ENCODE measurements around the gene HACD4.
A peak's percentile ranks its signal among the peaks of the same experiment; 100 is the strongest.
"Not testable (repeated sequence)": the region's sequence is repeated elsewhere in the genome, so short reads cannot be mapped to it uniquely, and the experiment has no call there.

Gene HACD4

DNA sequence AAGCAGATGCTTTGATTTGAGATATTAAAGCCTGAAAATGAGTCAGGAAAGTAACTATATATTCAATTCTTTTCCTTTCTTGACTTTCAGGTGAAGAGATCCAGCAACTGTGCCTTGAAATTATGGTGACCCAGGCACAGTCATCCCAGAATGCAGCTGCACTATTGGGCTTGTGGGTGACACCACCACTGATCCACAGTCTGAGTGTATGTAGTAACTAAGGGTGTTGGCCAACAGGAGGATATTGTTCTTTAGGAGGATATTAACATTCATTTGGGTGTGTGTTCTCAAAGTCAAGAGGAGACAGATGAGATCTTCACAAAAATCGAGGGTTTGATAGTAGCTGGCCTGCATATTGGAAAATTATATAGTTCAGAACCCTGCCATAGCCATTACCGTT, 53.2 kb downstream of the HACD4 start:
- H3K4me1 ChIP-seq (ENCODE audit: insufficient read depth, low read length, severe bottlenecking), result peaks cover 38% of the 10 kb centered on the region
- peaks cover 7% of the 10 kb centered on the region; the same call in 1 of the 2 replicates for H3K9me3 ChIP-seq (ENCODE audit: low read length)

DNA sequence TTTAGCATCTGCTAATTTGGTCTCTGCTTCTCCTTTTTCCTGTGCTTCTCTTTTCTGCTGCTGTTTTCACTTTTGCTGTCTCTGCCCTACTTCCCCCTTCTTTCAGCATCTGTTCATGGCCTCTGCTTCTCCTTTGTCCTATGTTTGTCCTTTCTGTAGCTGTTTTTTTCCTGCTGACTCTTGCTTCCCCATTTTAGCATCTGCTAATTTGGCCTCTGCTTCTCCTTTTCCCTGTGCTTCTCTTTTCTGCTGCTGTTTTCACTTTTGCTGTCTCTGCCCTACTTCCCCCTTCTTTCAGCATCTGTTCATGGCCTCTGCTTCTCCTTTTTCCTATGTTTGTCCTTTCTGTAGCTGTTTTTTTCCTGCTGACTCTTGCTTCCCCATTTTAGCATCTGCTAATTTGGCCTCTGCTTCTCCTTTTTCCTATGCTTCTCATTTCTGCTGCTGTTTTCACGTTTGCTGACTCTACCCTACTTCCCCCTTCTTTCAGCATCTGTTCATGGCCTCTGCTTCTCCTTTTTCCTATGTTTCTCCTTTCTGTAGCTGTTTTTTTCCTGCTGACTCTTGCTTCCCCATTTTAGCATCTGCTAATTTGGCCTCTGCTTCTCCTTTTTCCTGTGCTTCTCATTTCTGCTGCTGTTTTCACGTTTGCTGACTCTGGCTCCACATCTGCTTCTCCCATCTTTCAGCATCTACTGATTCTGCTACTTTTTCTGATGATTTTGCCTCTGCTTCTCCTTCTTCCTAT, 57.1 kb downstream of the HACD4 start:
- peaks cover 13% of the 10 kb centered on the region for H3K9me3 ChIP-seq (ENCODE audit: low read length)
- not testable (repeated sequence) for H3K27me3 ChIP-seq (ENCODE audit: insufficient read depth, low read length); H3F3A ChIP-seq (ENCODE audit: insufficient read depth, low read length); H3K79me2 ChIP-seq (ENCODE audit: insufficient read depth, low read length); H3K36me3 ChIP-seq (ENCODE audit: insufficient read depth, low read length); H4K20me1 ChIP-seq (ENCODE audit: insufficient read depth, low read length); H2AFZ ChIP-seq (ENCODE audit: low read length); H3K4me1 ChIP-seq (ENCODE audit: insufficient read depth, low read length, severe bottlenecking); H3K4me2 ChIP-seq (ENCODE audit: low read length); H3K4me3 ChIP-seq (ENCODE audit: low read depth, low read length, poor library complexity, severe bottlenecking); H3K9ac ChIP-seq (ENCODE audit: low read length); H3K9me2 ChIP-seq (ENCODE audit: low read depth, low read length)
- peak overlapping the region; percentile 79 for H3K27ac ChIP-seq (ENCODE audit: low read depth, low read length, poor library complexity, severe bottlenecking)

More for the DNA sequence above, 53.2 kb downstream of the HACD4 start:
- H3F3A ChIP-seq (ENCODE audit: insufficient read depth, low read length), result peaks cover 5% of the 10 kb centered on the region
- 0 out of 2 replicates have a peak, but pooled peaks cover 4% of the 10 kb centered on the region for H3K36me3 ChIP-seq (ENCODE audit: insufficient read depth, low read length)
- H2AFZ ChIP-seq (ENCODE audit: low read length), result no peak overlapping the region
- no peaks in the 10 kb centered on the region for H3K27me3 ChIP-seq (ENCODE audit: insufficient read depth, low read length)
- TF ChIP-seq EZH2 (IDR thresholded peaks at IDR 0.05; ENCODE audit: borderline replicate concordance, low read length), result no peak
- TF ChIP-seq, protein P1, sequence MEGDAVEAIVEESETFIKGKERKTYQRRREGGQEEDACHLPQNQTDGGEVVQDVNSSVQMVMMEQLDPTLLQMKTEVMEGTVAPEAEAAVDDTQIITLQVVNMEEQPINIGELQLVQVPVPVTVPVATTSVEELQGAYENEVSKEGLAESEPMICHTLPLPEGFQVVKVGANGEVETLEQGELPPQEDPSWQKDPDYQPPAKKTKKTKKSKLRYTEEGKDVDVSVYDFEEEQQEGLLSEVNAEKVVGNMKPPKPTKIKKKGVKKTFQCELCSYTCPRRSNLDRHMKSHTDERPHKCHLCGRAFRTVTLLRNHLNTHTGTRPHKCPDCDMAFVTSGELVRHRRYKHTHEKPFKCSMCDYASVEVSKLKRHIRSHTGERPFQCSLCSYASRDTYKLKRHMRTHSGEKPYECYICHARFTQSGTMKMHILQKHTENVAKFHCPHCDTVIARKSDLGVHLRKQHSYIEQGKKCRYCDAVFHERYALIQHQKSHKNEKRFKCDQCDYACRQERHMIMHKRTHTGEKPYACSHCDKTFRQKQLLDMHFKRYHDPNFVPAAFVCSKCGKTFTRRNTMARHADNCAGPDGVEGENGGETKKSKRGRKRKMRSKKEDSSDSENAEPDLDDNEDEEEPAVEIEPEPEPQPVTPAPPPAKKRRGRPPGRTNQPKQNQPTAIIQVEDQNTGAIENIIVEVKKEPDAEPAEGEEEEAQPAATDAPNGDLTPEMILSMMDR (IDR thresholded peaks at IDR 0.05; ENCODE audit: low read length), result no peak
- H3K9me2 ChIP-seq (ENCODE audit: low read depth, low read length), result no peaks in the 10 kb centered on the region
- H4K20me1 ChIP-seq (ENCODE audit: insufficient read depth, low read length), result no peaks in the 10 kb centered on the region
- H3K9ac ChIP-seq (ENCODE audit: low read length), result no peak overlapping the region
- no peak overlapping the region for H3K4me3 ChIP-seq (ENCODE audit: low read depth, low read length, poor library complexity, severe bottlenecking)
- no peaks in the 10 kb centered on the region for H3K79me2 ChIP-seq (ENCODE audit: insufficient read depth, low read length)
- no peak overlapping the region for H3K4me2 ChIP-seq (ENCODE audit: low read length)
- H3K27ac ChIP-seq (ENCODE audit: low read depth, low read length, poor library complexity, severe bottlenecking), result peak overlapping the region; percentile 11

DNA sequence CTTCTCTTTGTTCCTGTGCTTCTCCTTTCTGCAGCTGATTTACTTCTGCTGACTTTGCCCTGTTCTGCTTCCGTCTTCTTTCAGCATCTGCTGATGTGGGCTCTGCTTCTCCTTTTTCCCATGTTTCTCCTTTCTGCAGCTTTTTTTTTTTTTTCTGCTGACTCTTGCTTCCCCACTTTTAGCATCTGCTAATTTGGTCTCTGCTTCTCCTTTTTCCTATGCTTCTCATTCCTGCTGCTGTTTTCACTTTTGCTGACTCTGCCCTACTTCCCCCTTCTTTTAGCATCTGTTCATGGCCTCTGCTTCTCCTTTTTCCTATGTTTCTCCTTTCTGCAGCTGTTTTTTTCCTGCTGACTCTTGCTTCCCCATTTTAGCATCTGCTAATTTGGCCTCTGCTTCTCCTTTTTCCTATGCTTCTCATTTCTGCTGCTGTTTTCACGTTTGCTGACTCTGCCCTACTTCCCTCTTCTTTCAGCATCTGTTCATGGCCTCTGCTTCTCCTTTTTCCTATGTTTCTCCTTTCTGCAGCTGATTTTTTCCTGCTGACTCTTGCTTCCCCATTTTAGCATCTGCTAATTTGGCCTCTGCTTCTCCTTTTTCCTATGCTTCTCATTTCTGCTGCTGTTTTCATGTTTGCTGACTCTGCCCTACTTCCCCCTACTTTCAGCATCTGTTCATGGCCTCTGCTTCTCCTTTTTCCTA, 58.0 kb downstream of the HACD4 start:
- Histone ChIP-seq H3K27ac (ENCODE audit: low read depth, low read length, poor library complexity, severe bottlenecking) (peak overlapping the region; percentile 79), H3K9me3 (ENCODE audit: low read length) (peaks cover 13% of the 10 kb centered on the region)
- H4K20me1 ChIP-seq (ENCODE audit: insufficient read depth, low read length); H3F3A ChIP-seq (ENCODE audit: insufficient read depth, low read length); H3K27me3 ChIP-seq (ENCODE audit: insufficient read depth, low read length); H3K79me2 ChIP-seq (ENCODE audit: insufficient read depth, low read length); H3K36me3 ChIP-seq (ENCODE audit: insufficient read depth, low read length); H3K9ac ChIP-seq (ENCODE audit: low read length); H3K4me2 ChIP-seq (ENCODE audit: low read length); H2AFZ ChIP-seq (ENCODE audit: low read length); H3K4me3 ChIP-seq (ENCODE audit: low read depth, low read length, poor library complexity, severe bottlenecking); H3K4me1 ChIP-seq (ENCODE audit: insufficient read depth, low read length, severe bottlenecking); H3K9me2 ChIP-seq (ENCODE audit: low read depth, low read length): not testable (repeated sequence)

DNA sequence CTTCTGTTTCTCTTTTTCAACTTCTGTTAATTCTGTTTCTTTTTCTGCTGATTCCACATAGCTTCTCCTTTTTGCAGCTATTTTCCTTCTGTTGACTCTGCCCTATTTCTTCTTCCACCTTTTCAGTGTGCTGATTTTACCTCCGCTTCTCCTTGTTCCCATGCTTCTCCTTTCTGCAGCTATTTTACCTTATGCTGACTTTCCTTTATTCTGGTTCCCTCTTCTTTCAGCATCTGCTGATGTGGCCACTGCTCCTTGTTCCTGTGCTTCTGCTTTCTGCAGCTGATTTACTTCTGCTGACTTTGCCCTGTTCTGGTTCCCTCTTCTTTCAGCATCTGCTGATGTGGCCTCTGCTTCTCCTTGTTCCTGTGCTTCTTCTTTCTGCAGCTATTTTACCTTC, 58.8 kb downstream of the HACD4 start:
- Histone ChIP-seq H3K4me1 (ENCODE audit: insufficient read depth, low read length, severe bottlenecking) (peaks cover 6% of the 10 kb centered on the region), H3K9ac (ENCODE audit: low read length) (no peak overlapping the region), H3K9me3 (ENCODE audit: low read length) (peaks cover 13% of the 10 kb centered on the region), H3K27ac (ENCODE audit: low read depth, low read length, poor library complexity, severe bottlenecking) (peak overlapping the region; percentile 79), H3F3A (ENCODE audit: insufficient read depth, low read length) (peaks cover 9% of the 10 kb centered on the region), H3K4me2 (ENCODE audit: low read length) (no peak overlapping the region), H3K79me2 (ENCODE audit: insufficient read depth, low read length) (no peaks in the 10 kb centered on the region), H4K20me1 (ENCODE audit: insufficient read depth, low read length) (no peaks in the 10 kb centered on the region), H2AFZ (ENCODE audit: low read length) (no peak overlapping the region), H3K36me3 (ENCODE audit: insufficient read depth, low read length) (0 out of 2 replicates have a peak, but pooled peaks cover 4% of the 10 kb centered on the region), H3K9me2 (ENCODE audit: low read depth, low read length) (no peaks in the 10 kb centered on the region), H3K27me3 (ENCODE audit: insufficient read depth, low read length) (no peaks in the 10 kb centered on the region), H3K4me3 (ENCODE audit: low read depth, low read length, poor library complexity, severe bottlenecking) (no peak overlapping the region)
- TF ChIP-seq, protein P1 (IDR thresholded peaks at IDR 0.05; ENCODE audit: low read length), result no peak
- no peak for TF ChIP-seq EZH2 (IDR thresholded peaks at IDR 0.05; ENCODE audit: borderline replicate concordance, low read length)
